Tibial nerve (tissue), 4 donors: ENCODE data around the gene TMEM178B. TPM values are rescaled to one million over a fixed set of nuclear protein-coding genes. Genes with fewer than 3 reads are reported as not detected.

Experiments
- DNase-seq, 2 donors: peaks; one replicate each; pipeline ENCODE4 v3.0.0-alpha.2; 2019; ENCODE audit warnings: low spot score in 2 of 2
- H3K27ac ChIP-seq, 4 donors: fragments of 200-600 bp; sonication (generic) in 3 of 4; one replicate each; pipeline ENCODE4 v1.5.1; 2017 to 2019; ENCODE audit warnings: mild to moderate bottlenecking in 1 of 4
- H3K27me3 ChIP-seq, 2 donors: fragments of 200-600 bp; sonication (generic) in 1 of 2; one replicate each; pipeline versions ENCODE4 v1.5.1 to v1.6.0; 2017 to 2019
- H3K36me3 ChIP-seq, 3 donors: fragments of 200-600 bp; sonication (generic); one replicate each; pipeline ENCODE4 v1.5.1; 2018 to 2019
- H3K4me1 ChIP-seq, 4 donors: fragments of 200-600 bp; sonication (generic) in 3 of 4; one replicate each; pipeline ENCODE4 v1.5.1; 2017 to 2019
- H3K4me3 ChIP-seq, 4 donors: fragments of 200-600 bp; sonication (generic) in 3 of 4; one replicate each; pipeline ENCODE4 v1.5.1; 2017 to 2019; ENCODE audit warnings: mild to moderate bottlenecking in 1 of 4, moderate library complexity in 1 of 4
- H3K9me3 ChIP-seq, 4 donors: fragments of 200-600 bp; sonication (generic) in 3 of 4; one replicate each; pipeline ENCODE4 v1.5.1; 2017 to 2019
- CTCF ChIP-seq, 5 experiments: fragments of 200-600 bp in 3 of 5; fragments of 450-650 bp in 2 of 5; sonication (generic) in 3 of 5; IDR thresholded peaks; one replicate each; pipeline ENCODE4 v1.5.1; 2016 to 2019; ENCODE audit warnings: antibody characterized with exemption in 5 of 5, mild to moderate bottlenecking in 3 of 5, moderate library complexity in 2 of 5
- EP300 ChIP-seq, 2 donors: sonication (generic); formaldehyde crosslinking; IDR thresholded peaks; one replicate each; pipeline ENCODE4 v1.6.1; 2017; ENCODE audit warnings: antibody characterized with exemption in 2 of 2, mild to moderate bottlenecking in 1 of 2
- POLR2A ChIP-seq, 2 donors: fragments of 450-650 bp; IDR thresholded peaks; one replicate each; pipeline ENCODE4 v1.6.1; 2017; ENCODE audit warnings: antibody characterized with exemption in 2 of 2, mild to moderate bottlenecking in 2 of 2, moderate library complexity in 2 of 2
- WGBS, 2 donors: methylation state at CpG; one replicate each; pipeline ENCODE4 v1.1.5; 2018; 5-methylcytosine and 5-hydroxymethylcytosine counted together
- total RNA-seq, 4 donors: library from RNA; depleted of rRNA; stranded (reverse); fragments of >200 nt; gene quantifications; one replicate each; pipeline ENCODE4 v1.1.0, GENCODE V29; 2016

Gene TMEM178B
- total RNA-seq, 4 donors from 2014 or later = 0.30 to 0.78 (median 0.53) TPM

- H3K27me3 ChIP-seq = no peaks in the 10 kb centered on the region
- no peak for DNase-seq
- WGBS, 2 donors = 84 to 89% methylated on average over 6 of the region's 6 CpGs
- TF ChIP-seq EP300 (IDR thresholded peaks at IDR 0.05) = no peak
- TF ChIP-seq POLR2A (IDR thresholded peaks at IDR 0.05) = no peak
- TF ChIP-seq CTCF (IDR thresholded peaks at IDR 0.05) = no peak
- H3K4me1 ChIP-seq = peaks cover 0 to 17% (median 2%) of the 10 kb centered on the region in 4 donors
- no peaks in the 10 kb centered on the region for H3K36me3 ChIP-seq
- H3K4me3 ChIP-seq = no peak overlapping the region
- H3K27ac ChIP-seq = no peak overlapping the region
- H3K9me3 ChIP-seq = no peaks in the 10 kb centered on the region
Measured at GRCh38 chr7:141461924-141462323, 388.1 kb downstream of the TMEM178B start.

- DNase-seq = no peak
Measured at GRCh38 chr7:141462958-141463357, 389.1 kb downstream of the TMEM178B start.

GRCh38 chr7:141463986-141464385, 390.1 kb downstream of the TMEM178B start:
- TF ChIP-seq POLR2A (IDR thresholded peaks at IDR 0.05) = no peak
- TF ChIP-seq CTCF (IDR thresholded peaks at IDR 0.05) = no peak

More at GRCh38 chr7:141462958-141463357, 389.1 kb downstream of the TMEM178B start:
- no peaks in the 10 kb centered on the region for H3K27me3 ChIP-seq
- H3K9me3 ChIP-seq = no peaks in the 10 kb centered on the region
- 51 to 77% methylated on average over 4 of the region's 4 CpGs for WGBS, 2 donors
- no peaks in the 10 kb centered on the region for H3K36me3 ChIP-seq
- H3K4me1 ChIP-seq = peaks cover 0 to 17% (median 2%) of the 10 kb centered on the region in 4 donors
- H3K4me3 ChIP-seq = no peak overlapping the region
- H3K27ac ChIP-seq = no peak overlapping the region
- TF ChIP-seq EP300 (IDR thresholded peaks at IDR 0.05) (no peak), POLR2A (IDR thresholded peaks at IDR 0.05) (no peak), CTCF (IDR thresholded peaks at IDR 0.05) (no peak)

DNA sequence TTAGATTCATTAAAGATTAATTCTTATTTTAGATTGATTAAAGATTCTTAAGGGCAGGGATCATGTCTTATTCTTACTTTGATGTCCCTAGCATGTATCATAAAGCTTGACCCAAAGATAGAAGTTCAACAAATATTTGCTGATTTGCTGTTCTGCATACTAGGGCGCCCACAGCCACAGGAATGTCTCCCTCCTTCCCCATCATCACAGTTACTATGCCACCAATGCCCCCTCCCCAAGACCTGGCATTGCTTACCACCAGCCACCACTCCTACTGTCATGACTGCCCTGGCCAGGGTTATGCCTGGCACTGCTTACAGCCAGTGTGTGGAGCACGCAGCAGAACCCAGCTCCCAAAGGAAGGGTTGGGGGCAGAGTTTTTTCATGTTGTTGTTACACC, 390.7 kb downstream of the TMEM178B start:
- Histone ChIP-seq H3K27ac (no peak overlapping the region), H3K9me3 (no peaks in the 10 kb centered on the region), H3K4me1 (peaks cover 0 to 17% (median 2%) of the 10 kb centered on the region in 4 donors), H3K4me3 (no peak overlapping the region), H3K27me3 (no peaks in the 10 kb centered on the region), H3K36me3 (no peaks in the 10 kb centered on the region)
- WGBS, 2 donors = 90 to 91% methylated on average over 2 of the region's 2 CpGs
- DNase-seq = no peak
- no peak for TF ChIP-seq EP300 (IDR thresholded peaks at IDR 0.05)
- no peak for TF ChIP-seq CTCF (IDR thresholded peaks at IDR 0.05)
- TF ChIP-seq POLR2A (IDR thresholded peaks at IDR 0.05) = no peak

More at GRCh38 chr7:141463986-141464385, 390.1 kb downstream of the TMEM178B start:
- H3K27ac ChIP-seq = no peak overlapping the region
- no peaks in the 10 kb centered on the region for H3K36me3 ChIP-seq
- H3K9me3 ChIP-seq = no peaks in the 10 kb centered on the region
- H3K27me3 ChIP-seq = no peaks in the 10 kb centered on the region
- 75 to 77% methylated on average over 8 of the region's 8 CpGs for WGBS, 2 donors
- H3K4me1 ChIP-seq = peaks cover 0 to 17% (median 2%) of the 10 kb centered on the region in 4 donors
- no peak for DNase-seq
- H3K4me3 ChIP-seq = no peak overlapping the region

- Histone ChIP-seq H3K4me3 (no peak overlapping the region), H3K36me3 (no peaks in the 10 kb centered on the region), H3K27ac (no peak overlapping the region), H3K4me1 (peaks cover 0 to 8% (median 0%) of the 10 kb centered on the region in 4 donors), H3K9me3 (no peaks in the 10 kb centered on the region), H3K27me3 (no peaks in the 10 kb centered on the region)
- DNase-seq = no peak
- no peak for TF ChIP-seq POLR2A (IDR thresholded peaks at IDR 0.05)
- no peak for TF ChIP-seq EP300 (IDR thresholded peaks at IDR 0.05)
- no peak for TF ChIP-seq CTCF (IDR thresholded peaks at IDR 0.05)
- WGBS, 2 donors = 68% methylated on average over 4 of the region's 4 CpGs
Measured at GRCh38 chr7:141466151-141466904, 392.5 kb downstream of the TMEM178B start.
